HEK293T (cell line): ENCODE measurements around the gene TUBE1.

Source experiments
- ARNT ChIP-seq: fragments of 450-650 bp; IDR thresholded peaks from 2 replicates; pipeline ENCODE4 v1.6.1; 2017; ENCODE audit warnings: mild to moderate bottlenecking
- BHLHE40 ChIP-seq: fragments of 450-650 bp; IDR thresholded peaks from 2 replicates; pipeline ENCODE4 v1.6.1; 2016; ENCODE audit warnings: mild to moderate bottlenecking, moderate library complexity, borderline replicate concordance
- ELF4 ChIP-seq: fragments of 450-650 bp; IDR thresholded peaks from 2 replicates; pipeline ENCODE4 v1.6.1; 2017; ENCODE audit warnings: antibody characterized with exemption
- FOXA1 ChIP-seq: fragments of 450-650 bp; IDR thresholded peaks from 2 replicates; pipeline ENCODE4 v1.6.1; 2016; ENCODE audit warnings: mild to moderate bottlenecking
- FOXK2 ChIP-seq: fragments of 450-650 bp; IDR thresholded peaks from 2 replicates; pipeline ENCODE4 v1.6.1; 2016; ENCODE audit warnings: mild to moderate bottlenecking
- FOXM1 ChIP-seq: fragments of 450-650 bp; IDR thresholded peaks from 2 replicates; pipeline ENCODE4 v1.6.1; 2017; ENCODE audit warnings: mild to moderate bottlenecking, borderline replicate concordance
- HDGF ChIP-seq: fragments of 450-650 bp; IDR thresholded peaks from 2 replicates; pipeline ENCODE4 v1.6.1; 2017; ENCODE audit warnings: antibody characterized with exemption, borderline replicate concordance
- L3MBTL2 ChIP-seq: fragments of 450-650 bp; conservative IDR thresholded peaks from 2 replicates; pipeline ENCODE4 v1.6.1; 2016; ENCODE audit warnings: mild to moderate bottlenecking
- NFRKB ChIP-seq: fragments of 450-650 bp; IDR thresholded peaks from 2 replicates; pipeline ENCODE4 v1.6.1; 2016; ENCODE audit warnings: mild to moderate bottlenecking, moderate library complexity
- SP1 ChIP-seq: fragments of 450-650 bp; IDR thresholded peaks from 2 replicates; pipeline ENCODE4 v1.6.1; 2017
- SUZ12 ChIP-seq: fragments of 450-650 bp; IDR thresholded peaks from 2 replicates; pipeline ENCODE4 v1.6.1; 2016; ENCODE audit warnings: mild to moderate bottlenecking
- TARDBP ChIP-seq: fragments of 450-650 bp; IDR thresholded peaks from 2 replicates; pipeline ENCODE4 v1.6.1; 2016
- ZNF384 ChIP-seq: fragments of 450-650 bp; IDR thresholded peaks from 2 replicates; pipeline ENCODE4 v1.6.1; 2016
- TF ChIP-seq, protein P1 (sequence below): fragments of 450-650 bp; IDR thresholded peaks from 2 replicates; pipeline ENCODE4 v1.6.1; 2016

DNA sequence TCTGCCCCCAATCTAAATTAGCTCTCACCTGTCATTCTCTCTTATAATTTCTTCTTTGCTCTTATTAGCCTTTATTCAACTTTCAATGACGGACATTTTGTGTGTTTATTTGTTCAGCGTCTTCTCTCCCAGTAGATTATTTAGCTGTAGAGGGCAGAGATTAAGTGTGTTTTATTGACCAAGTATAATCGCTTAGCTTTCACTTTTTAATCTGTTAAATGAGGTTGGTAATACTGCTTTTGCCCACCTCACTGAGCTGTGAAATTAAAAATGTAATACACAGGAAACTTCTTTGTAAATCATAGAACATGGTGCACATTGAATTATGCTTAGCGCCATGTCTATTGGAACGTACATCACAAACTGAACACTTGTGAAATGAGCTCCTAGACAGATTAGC is 36.9 kb downstream of the TUBE1 start:
- TF ChIP-seq NFRKB: no peak
- TF ChIP-seq SP1: no peak
- TF ChIP-seq FOXM1: no peak
- no peak for TF ChIP-seq ELF4
- TF ChIP-seq BHLHE40: no peak
- TF ChIP-seq L3MBTL2: no peak
- no peak for TF ChIP-seq SUZ12
- TF ChIP-seq FOXA1: no peak
- TF ChIP-seq ARNT: no peak
- TF ChIP-seq FOXK2: no peak
- no peak for TF ChIP-seq TARDBP
- TF ChIP-seq HDGF: no peak
- TF ChIP-seq ZNF384: no peak
- TF ChIP-seq, protein P1, sequence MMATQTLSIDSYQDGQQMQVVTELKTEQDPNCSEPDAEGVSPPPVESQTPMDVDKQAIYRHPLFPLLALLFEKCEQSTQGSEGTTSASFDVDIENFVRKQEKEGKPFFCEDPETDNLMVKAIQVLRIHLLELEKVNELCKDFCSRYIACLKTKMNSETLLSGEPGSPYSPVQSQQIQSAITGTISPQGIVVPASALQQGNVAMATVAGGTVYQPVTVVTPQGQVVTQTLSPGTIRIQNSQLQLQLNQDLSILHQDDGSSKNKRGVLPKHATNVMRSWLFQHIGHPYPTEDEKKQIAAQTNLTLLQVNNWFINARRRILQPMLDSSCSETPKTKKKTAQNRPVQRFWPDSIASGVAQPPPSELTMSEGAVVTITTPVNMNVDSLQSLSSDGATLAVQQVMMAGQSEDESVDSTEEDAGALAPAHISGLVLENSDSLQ: no peak
